ENCODE measurements around the gene SLC50A1.
"Not testable (repeated sequence)": the region's sequence is repeated elsewhere in the genome, so short reads cannot be mapped to it uniquely, and the experiment has no call there.

SLC50A1 gene

DNA sequence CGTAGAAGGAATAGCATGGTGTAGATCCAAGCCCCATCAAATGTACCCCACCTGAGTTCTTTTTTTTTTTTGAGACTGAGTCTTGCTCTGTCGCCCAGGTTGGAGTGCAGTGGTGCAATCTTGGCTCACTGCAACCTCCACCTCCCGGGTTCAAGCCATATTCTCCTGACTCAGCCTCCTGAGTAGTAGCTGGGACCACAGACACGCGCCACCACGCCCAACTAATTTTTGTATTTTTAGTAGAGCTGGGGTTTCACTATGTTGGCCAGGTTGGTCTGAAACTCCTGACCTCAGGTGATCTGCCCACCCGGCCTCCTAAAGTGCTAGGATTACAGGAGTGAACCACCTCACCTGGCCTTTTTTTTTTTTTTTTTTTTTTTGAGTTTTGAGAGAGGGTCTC is 17.6 kb upstream of the SLC50A1 start:
- not testable (repeated sequence) for H3K4me3 ChIP-seq (ENCODE audit: low read depth, low read length); H3K9ac ChIP-seq (ENCODE audit: low read length)
- peaks cover 13% of the 10 kb centered on the region for H3K27me3 ChIP-seq (ENCODE audit: control insufficient read depth, insufficient read depth, low read length)

DNA sequence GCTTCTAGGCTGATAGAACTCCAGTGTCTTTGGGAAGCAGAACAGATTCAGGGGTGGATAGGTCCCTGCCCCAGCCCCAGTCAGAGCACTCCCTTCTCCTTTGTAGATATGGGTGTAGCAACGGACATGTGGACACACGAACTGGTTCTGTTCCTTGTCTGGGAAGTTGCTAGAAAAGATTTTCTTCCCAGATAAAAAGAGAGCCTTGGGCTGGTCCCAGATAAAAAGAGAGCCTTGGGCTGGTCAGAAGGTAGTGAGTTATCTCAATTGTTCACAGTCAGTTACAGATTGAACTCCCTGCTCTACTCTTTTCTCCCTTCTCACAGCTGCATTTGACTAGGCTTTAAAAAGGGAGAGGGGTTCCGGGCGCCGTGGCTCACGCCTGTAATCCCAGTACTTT is 15.4 kb upstream of the SLC50A1 start:
- H3K27ac ChIP-seq (ENCODE audit: low read depth, low read length) = no peak overlapping the region
- H3K4me1 ChIP-seq (ENCODE audit: control insufficient read depth, insufficient read depth, low read length) = peaks cover 11% of the 10 kb centered on the region
- H3K9ac ChIP-seq (ENCODE audit: low read length) = no peak overlapping the region
- no peaks in the 10 kb centered on the region for H3K9me3 ChIP-seq (ENCODE audit: control insufficient read depth, insufficient read depth, low read depth, low read length)
- H3K27me3 ChIP-seq (ENCODE audit: control insufficient read depth, insufficient read depth, low read length) = peaks cover 31% of the 10 kb centered on the region
- no peaks in the 10 kb centered on the region for H3K36me3 ChIP-seq (ENCODE audit: control insufficient read depth, insufficient read depth, low read length)
- H3K4me3 ChIP-seq (ENCODE audit: low read depth, low read length) = no peak overlapping the region

More for the DNA sequence above, 17.6 kb upstream of the SLC50A1 start:
- H3K4me1 ChIP-seq (ENCODE audit: control insufficient read depth, insufficient read depth, low read length); H3K27ac ChIP-seq (ENCODE audit: low read depth, low read length); H3K9me3 ChIP-seq (ENCODE audit: control insufficient read depth, insufficient read depth, low read depth, low read length); H3K36me3 ChIP-seq (ENCODE audit: control insufficient read depth, insufficient read depth, low read length): not testable (repeated sequence)

DNA sequence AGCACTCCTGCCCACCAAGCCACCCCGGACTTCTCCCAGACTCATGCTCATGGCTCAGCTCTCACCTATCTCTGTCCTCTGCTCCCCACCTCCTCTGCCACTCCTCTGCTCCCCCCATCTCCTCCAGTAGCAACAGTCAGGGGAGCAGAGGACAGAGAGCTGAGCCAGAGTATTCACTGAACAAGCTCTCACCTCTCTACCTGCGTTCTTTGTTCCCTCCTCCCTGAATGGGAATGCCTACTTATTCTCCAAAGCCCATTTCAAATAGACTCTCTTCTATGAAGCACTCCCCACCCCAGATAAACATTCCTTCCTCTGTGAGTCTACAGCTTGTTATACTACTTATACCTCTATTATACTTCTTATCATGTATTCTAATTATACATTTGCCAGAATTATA is 14.4 kb upstream of the SLC50A1 start:
- Histone ChIP-seq H3K27me3 (ENCODE audit: control insufficient read depth, insufficient read depth, low read length) (peaks cover 41% of the 10 kb centered on the region), H3K9me3 (ENCODE audit: control insufficient read depth, insufficient read depth, low read depth, low read length) (no peaks in the 10 kb centered on the region), H3K27ac (ENCODE audit: low read depth, low read length) (no peak overlapping the region), H3K4me3 (ENCODE audit: low read depth, low read length) (no peak overlapping the region), H3K36me3 (ENCODE audit: control insufficient read depth, insufficient read depth, low read length) (no peaks in the 10 kb centered on the region), H3K4me1 (ENCODE audit: control insufficient read depth, insufficient read depth, low read length) (peaks cover 19% of the 10 kb centered on the region), H3K9ac (ENCODE audit: low read length) (no peak overlapping the region)

DNA sequence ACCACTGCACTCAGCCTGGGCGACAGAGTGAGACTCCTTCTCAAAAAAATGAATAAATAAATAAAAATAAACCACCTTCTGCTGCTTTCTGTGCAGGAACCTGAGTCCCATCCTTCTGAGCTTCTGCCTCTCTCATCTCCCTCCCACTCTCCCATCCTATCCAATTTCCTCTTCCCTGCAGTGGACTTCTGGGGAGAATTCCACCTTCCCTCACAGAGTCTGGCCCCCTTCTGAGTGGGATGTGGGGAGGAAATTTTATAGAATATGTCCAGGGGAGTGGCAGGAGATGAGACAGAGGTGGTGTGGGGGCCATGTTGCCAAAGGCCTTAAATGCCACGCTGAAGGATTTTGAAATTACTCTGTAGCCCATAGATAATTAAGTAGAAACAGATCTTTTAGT is 13.3 kb upstream of the SLC50A1 start:
- peaks cover 27% of the 10 kb centered on the region for H3K4me1 ChIP-seq (ENCODE audit: control insufficient read depth, insufficient read depth, low read length)
- H3K9ac ChIP-seq (ENCODE audit: low read length) = no peak overlapping the region
- H3K27me3 ChIP-seq (ENCODE audit: control insufficient read depth, insufficient read depth, low read length) = peaks cover 51% of the 10 kb centered on the region
- no peak overlapping the region for H3K4me3 ChIP-seq (ENCODE audit: low read depth, low read length)
- H3K27ac ChIP-seq (ENCODE audit: low read depth, low read length) = no peak overlapping the region
- no peaks in the 10 kb centered on the region for H3K36me3 ChIP-seq (ENCODE audit: control insufficient read depth, insufficient read depth, low read length)
- H3K9me3 ChIP-seq (ENCODE audit: control insufficient read depth, insufficient read depth, low read depth, low read length) = no peaks in the 10 kb centered on the region

DNA sequence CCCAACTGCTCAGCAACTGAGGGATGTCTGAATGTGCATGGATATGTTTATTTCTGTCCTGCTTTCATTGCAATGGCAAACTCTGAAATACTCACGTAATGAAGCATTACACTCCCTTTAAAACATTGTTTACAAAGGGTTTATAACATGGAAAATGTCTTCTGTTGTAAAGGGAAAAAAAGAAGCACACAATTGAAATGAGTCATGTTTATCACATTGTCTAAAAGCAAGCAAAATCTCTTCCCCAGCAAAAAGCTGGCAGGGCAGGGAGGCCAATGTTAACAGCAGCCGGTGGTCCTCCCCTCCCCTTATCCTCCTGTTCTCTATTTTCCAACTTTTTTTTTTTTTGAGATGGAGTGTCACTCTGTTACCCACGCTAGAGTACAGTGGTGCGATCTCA is 11.9 kb upstream of the SLC50A1 start:
- peaks cover 65% of the 10 kb centered on the region for H3K27me3 ChIP-seq (ENCODE audit: control insufficient read depth, insufficient read depth, low read length)
- H3K9ac ChIP-seq (ENCODE audit: low read length) = no peak overlapping the region
- no peaks in the 10 kb centered on the region for H3K9me3 ChIP-seq (ENCODE audit: control insufficient read depth, insufficient read depth, low read depth, low read length)
- no peaks in the 10 kb centered on the region for H3K36me3 ChIP-seq (ENCODE audit: control insufficient read depth, insufficient read depth, low read length)
- H3K4me3 ChIP-seq (ENCODE audit: low read depth, low read length) = no peak overlapping the region
- no peak overlapping the region for H3K27ac ChIP-seq (ENCODE audit: low read depth, low read length)
- peaks cover 36% of the 10 kb centered on the region for H3K4me1 ChIP-seq (ENCODE audit: control insufficient read depth, insufficient read depth, low read length)

DNA sequence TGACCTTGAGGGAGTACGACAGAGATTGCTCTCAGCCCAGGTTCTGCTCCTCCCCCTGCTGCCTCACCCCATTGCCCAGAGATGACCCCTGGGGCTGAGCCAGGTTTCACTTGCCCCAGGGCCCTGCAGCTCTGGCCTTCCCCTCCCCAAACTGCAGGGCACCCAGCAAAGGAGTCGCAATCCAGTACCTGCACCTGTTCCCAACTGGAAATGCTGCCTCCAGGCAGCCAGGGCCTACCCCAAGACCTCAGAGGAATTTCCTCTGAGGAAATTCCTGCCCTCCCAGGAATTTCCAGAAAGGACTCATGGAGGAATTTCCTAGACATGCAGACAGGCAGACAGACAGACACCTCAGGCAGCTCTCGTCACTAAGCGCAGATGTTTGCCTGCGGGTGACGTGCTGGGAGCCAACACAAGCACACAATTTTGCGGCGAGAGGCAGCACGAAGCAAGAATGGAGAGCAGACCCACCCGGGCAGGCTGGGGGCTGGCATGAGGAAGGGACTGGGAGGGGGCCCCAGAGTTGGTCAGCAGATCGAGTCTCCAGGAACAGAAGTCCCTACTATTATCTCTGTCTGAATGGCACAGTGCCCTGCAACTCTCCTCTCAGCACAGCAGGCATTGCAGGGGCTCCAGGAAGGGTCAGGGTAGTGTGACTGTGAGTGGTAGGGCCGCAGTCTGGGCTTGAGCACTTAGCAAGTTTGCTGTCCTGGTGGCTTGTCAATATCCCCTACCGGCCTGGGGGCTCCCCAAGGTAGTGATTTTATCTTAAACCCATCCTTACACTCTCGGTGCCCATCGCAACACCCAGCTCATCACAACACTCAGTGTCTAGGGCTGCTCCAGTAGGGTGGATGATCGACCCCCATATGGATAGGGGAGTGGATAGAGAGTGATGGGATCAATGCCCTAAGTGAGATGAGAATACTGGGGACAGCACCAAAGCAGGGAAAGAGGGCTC is 10.9 kb upstream of the SLC50A1 start:
- Histone ChIP-seq H3K27ac (ENCODE audit: low read depth, low read length) (no peak overlapping the region), H3K4me1 (ENCODE audit: control insufficient read depth, insufficient read depth, low read length) (peaks cover 46% of the 10 kb centered on the region), H3K36me3 (ENCODE audit: control insufficient read depth, insufficient read depth, low read length) (no peaks in the 10 kb centered on the region), H3K27me3 (ENCODE audit: control insufficient read depth, insufficient read depth, low read length) (peaks cover 72% of the 10 kb centered on the region), H3K4me3 (ENCODE audit: low read depth, low read length) (0 out of 2 replicates have a peak overlapping the region, but pooled peaks have one; percentile 84), H3K9me3 (ENCODE audit: control insufficient read depth, insufficient read depth, low read depth, low read length) (no peaks in the 10 kb centered on the region), H3K9ac (ENCODE audit: low read length) (no peak overlapping the region)

DNA sequence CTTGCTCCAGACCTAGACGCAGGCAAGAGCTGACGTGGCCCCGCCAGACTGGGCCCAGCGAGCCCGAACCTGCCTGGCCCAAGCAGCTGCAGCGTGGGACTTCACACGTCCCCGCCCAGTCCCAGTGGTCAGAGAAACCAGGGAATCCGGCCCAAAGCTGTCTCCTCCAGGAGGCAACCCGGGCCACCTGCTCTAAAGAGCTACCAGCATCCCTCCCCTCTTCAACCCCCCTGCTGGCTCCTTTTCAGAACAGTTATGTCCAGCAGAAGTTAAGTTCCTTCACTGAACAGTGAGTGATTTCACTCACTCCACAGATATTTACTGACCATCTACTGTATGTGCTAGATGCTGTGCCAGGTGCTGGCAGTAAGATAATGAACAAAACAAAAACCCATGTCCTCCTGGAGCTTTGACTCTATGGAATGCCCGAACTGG is 10.1 kb upstream of the SLC50A1 start:
- Histone ChIP-seq H3K27ac (ENCODE audit: low read depth, low read length) (no peak overlapping the region), H3K27me3 (ENCODE audit: control insufficient read depth, insufficient read depth, low read length) (peaks cover 65% of the 10 kb centered on the region), H3K9me3 (ENCODE audit: control insufficient read depth, insufficient read depth, low read depth, low read length) (no peaks in the 10 kb centered on the region), H3K4me1 (ENCODE audit: control insufficient read depth, insufficient read depth, low read length) (peaks cover 52% of the 10 kb centered on the region), H3K36me3 (ENCODE audit: control insufficient read depth, insufficient read depth, low read length) (no peaks in the 10 kb centered on the region), H3K9ac (ENCODE audit: low read length) (peak overlapping the region; percentile 11), H3K4me3 (ENCODE audit: low read depth, low read length) (peak overlapping the region; percentile 84)

DNA sequence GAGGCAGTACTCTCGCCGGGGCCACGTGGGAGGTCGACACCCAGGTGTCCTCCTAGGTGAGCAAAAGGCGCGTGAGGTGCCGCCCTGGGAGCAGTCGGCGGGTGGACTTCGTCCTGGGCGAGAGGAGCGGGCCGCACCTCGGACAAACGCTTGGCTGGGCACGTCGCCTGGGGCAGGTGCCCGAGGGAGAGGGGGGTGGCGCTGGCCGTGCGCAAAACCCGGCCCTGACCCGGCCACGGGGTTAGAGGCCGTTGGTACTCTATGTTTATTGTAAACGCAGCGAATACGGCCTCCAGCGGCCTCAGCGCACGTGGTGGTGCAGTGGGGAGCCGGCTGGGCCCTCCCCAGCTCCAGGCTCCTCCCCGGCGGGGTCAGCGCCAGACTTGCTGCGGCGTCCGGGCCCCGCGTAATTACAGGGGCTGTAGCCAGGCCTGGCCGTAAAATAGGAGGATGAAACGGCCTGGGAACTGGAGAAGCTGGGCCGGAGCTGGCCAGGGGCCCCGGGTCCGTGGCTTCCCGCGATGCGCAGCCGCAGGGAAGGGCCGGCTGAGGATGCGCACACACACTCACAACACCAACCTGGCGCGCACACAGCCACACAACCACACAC is 9.6 kb upstream of the SLC50A1 start:
- peaks cover 69% of the 10 kb centered on the region for H3K27me3 ChIP-seq (ENCODE audit: control insufficient read depth, insufficient read depth, low read length)
- H3K9me3 ChIP-seq (ENCODE audit: control insufficient read depth, insufficient read depth, low read depth, low read length) = no peaks in the 10 kb centered on the region
- H3K9ac ChIP-seq (ENCODE audit: low read length) = peak overlapping the region; percentile 11
- H3K4me1 ChIP-seq (ENCODE audit: control insufficient read depth, insufficient read depth, low read length) = peaks cover 54% of the 10 kb centered on the region
- H3K36me3 ChIP-seq (ENCODE audit: control insufficient read depth, insufficient read depth, low read length) = peaks cover under 1% of the 10 kb centered on the region; the same call in 1 of the 2 replicates
- H3K27ac ChIP-seq (ENCODE audit: low read depth, low read length) = no peak overlapping the region
- peak overlapping the region; percentile 84 for H3K4me3 ChIP-seq (ENCODE audit: low read depth, low read length)

DNA sequence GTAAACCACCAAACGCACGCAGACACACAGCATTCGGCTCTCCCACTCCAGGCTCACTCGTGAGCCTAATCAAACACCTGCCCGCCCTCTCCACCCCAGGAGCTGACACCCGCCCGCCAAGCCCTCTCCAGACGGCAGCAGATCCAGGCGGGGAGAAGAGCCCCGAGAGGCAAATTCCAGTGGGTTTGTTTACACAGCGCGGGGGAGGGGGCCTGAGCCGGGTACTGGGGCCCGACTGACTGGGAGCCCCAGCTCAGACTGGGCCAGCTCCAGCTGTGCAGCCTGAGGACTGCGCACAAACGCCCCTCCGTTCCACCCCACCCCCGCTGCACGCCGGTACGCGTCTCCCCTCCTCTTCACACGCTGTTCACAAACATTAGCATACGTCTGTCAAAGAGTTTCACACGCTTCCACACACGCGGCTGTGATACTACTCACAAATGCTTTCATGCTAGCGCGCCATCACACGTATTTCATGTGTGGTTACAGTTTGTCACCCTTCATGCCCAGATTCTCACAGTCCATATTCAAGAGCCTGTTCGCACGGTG is 9.0 kb upstream of the SLC50A1 start:
- peak overlapping the region; percentile 84 for H3K4me3 ChIP-seq (ENCODE audit: low read depth, low read length)
- peaks cover 6% of the 10 kb centered on the region; the same call in 1 of the 2 replicates for H3K36me3 ChIP-seq (ENCODE audit: control insufficient read depth, insufficient read depth, low read length)
- peak overlapping the region; percentile 9 for H3K9ac ChIP-seq (ENCODE audit: low read length)
- H3K4me1 ChIP-seq (ENCODE audit: control insufficient read depth, insufficient read depth, low read length) = peaks cover 54% of the 10 kb centered on the region
- H3K9me3 ChIP-seq (ENCODE audit: control insufficient read depth, insufficient read depth, low read depth, low read length) = no peaks in the 10 kb centered on the region
- peaks cover 65% of the 10 kb centered on the region for H3K27me3 ChIP-seq (ENCODE audit: control insufficient read depth, insufficient read depth, low read length)
- H3K27ac ChIP-seq (ENCODE audit: low read depth, low read length) = no peak overlapping the region

DNA sequence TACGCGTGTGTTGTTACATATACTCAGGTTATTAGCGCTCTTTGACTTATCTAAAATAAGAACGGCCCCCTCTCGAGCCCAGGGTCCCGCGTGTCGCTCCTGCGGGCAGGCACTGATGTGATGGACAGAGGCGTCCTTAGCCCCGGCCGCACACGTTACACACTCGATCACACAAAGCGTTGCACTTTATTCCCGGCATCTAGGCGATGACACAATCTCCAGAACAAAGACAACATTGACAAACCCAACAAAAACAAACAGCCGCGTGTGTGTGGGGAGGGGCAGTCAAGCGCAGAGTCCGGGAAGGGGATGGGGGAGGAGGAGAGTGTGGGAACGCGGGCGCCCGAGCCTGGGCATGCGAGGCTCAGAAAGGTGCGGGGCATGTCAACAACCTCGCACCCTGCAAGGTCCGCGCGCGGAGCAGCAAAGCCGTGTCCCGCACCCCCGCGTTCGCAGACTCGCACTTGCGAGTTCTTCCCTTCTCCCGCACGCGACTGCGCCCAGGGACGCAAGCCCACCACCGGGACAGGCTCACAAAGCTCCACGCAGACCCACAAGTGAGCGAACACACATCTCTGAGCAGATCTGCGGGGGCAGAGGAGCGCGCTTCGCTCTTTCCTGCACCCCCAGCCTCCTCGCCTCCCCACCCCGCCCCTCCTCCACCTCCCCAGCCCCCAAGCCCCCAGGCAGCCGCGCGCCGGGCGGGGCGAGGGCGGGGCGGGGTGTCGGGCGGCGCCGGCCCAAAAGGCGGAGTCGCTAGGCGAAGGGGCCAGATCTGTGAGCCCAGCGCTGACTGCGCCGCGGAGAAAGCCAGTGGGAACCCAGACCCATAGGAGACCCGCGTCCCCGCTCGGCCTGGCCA is 8.3 kb upstream of the SLC50A1 start, which contains the start of gene EFNA1:
Gene EFNA1 (plus strand): TSS at position 772 of the 862 bp plus-strand sequence. CDS start 102 bp downstream, outside the sequence.
- Histone ChIP-seq H3K27me3 (ENCODE audit: control insufficient read depth, insufficient read depth, low read length) (peaks cover 65% of the 10 kb centered on the region), H3K36me3 (ENCODE audit: control insufficient read depth, insufficient read depth, low read length) (peaks cover 9% of the 10 kb centered on the region; the same call in 1 of the 2 replicates), H3K4me3 (ENCODE audit: low read depth, low read length) (peak within 1 kb of the TSS; percentile 84), H3K9ac (ENCODE audit: low read length) (peak within 1 kb of the TSS; percentile 40), H3K4me1 (ENCODE audit: control insufficient read depth, insufficient read depth, low read length) (peaks cover 54% of the 10 kb centered on the region), H3K9me3 (ENCODE audit: control insufficient read depth, insufficient read depth, low read depth, low read length) (no peaks in the 10 kb centered on the region), H3K27ac (ENCODE audit: low read depth, low read length) (no peak within 1 kb of the TSS)
